Heart right ventricle (tissue), 16 donors: ENCODE data around the gene FAM114A2. TPM values are rescaled to one million over a fixed set of nuclear protein-coding genes. Genes with fewer than 3 reads are reported as not detected.
A peak's percentile ranks its signal among the peaks of the same experiment; 100 is the strongest.

Source experiments
- ATAC-seq, 8 donors: fragments of 200-7000 bp; cut with Tn5 transposase; one replicate each; pipeline ENCODE4 v1.9.1; 2020; ENCODE audit warnings: mild to moderate bottlenecking in 8 of 8, moderate library complexity in 8 of 8, moderate number of reproducible peaks in 1 of 8
- DNase-seq, 2 donors: peaks; one replicate each; pipeline ENCODE4 v3.0.0-alpha.2; 2020
- H3K27ac ChIP-seq, 10 donors: fragments of 200-600 bp; sonication (generic) in 2 of 10; one replicate each; pipeline versions ENCODE4 v1.5.0 to v1.8.0; 2020 to 2022; ENCODE audit warnings: mild to moderate bottlenecking in 3 of 10
- H3K27me3 ChIP-seq, 7 donors: fragments of 200-600 bp; one replicate each; pipeline ENCODE4 v1.8.0; 2021 to 2022; ENCODE audit warnings: mild to moderate bottlenecking in 2 of 7
- H3K36me3 ChIP-seq, 9 donors: fragments of 200-600 bp; sonication (generic) in 1 of 9; one replicate each; pipeline versions ENCODE4 v1.5.0 to v1.8.0; 2020 to 2022; ENCODE audit warnings: mild to moderate bottlenecking in 2 of 9
- H3K4me1 ChIP-seq, 9 donors: fragments of 200-600 bp; sonication (generic) in 1 of 9; one replicate each; pipeline versions ENCODE4 v1.5.0 to v1.8.0; 2020 to 2022; ENCODE audit warnings: mild to moderate bottlenecking in 4 of 9
- H3K4me3 ChIP-seq, 10 donors: fragments of 200-600 bp; sonication (generic) in 2 of 10; one replicate each; pipeline versions ENCODE4 v1.5.0 to v1.8.0; 2020 to 2022; ENCODE audit warnings: mild to moderate bottlenecking in 7 of 10, moderate library complexity in 2 of 10
- H3K9me3 ChIP-seq, 11 donors: fragments of 200-600 bp in 10 of 11; sonication (generic) in 2 of 11; one replicate each; pipeline versions ENCODE4 v1.5.0 to v1.8.0; 2013 to 2022; ENCODE audit warnings: mild to moderate bottlenecking in 2 of 11, control low read depth in 1 of 11, moderate library complexity in 1 of 11
- WGBS, 2 donors: extraction: QIAGEN DNeasy Blood & Tissue Kit; methylation state at CpG; one replicate each; pipeline ENCODE4 v1.1.7; 2013; ENCODE audit warnings: inconsistent platforms in 1 of 2; 5-methylcytosine and 5-hydroxymethylcytosine counted together
- intact Hi-C, 10 donors: fragments of 100-400 bp; cut with DNase I; formaldehyde crosslinking; loops; one replicate each; pipeline versions ENCODE4 v1.11.1 to v1.14.2; 2022
- polyA plus RNA-seq, 2 donors: library from polyadenylated mRNA; stranded (reverse); fragments of 200-250 nt; gene quantifications; one replicate each; pipeline ENCODE4 v1.2.3, GENCODE V29; 2013
- total RNA-seq, 10 donors: library from RNA; stranded (reverse); fragmentation: NEBNext Ultra II Directional in 3 of 10; extraction: Animal tissue kit (Norgen Biotek cat#: 25700) in 3 of 10; gene quantifications; one replicate each; pipeline versions ENCODE4 v1.2.1 to v1.2.4, GENCODE V29; 2021 to 2023
- TF ChIP-seq, protein P1 (sequence below), 9 donors: fragments of 200-600 bp; sonication (generic) in 2 of 9; IDR thresholded peaks; one replicate each; pipeline versions ENCODE4 v1.5.0 to v1.8.0; 2021 to 2022; ENCODE audit warnings: antibody characterized with exemption in 9 of 9, mild to moderate bottlenecking in 5 of 9, moderate library complexity in 1 of 9
- donor health status: Arrhythmogenic right ventricular cardiomyopathy.
- donor health status: ischemic (EF 13 %, LVEDD 7.1; RV severe dilation, severe dysfunction).
- donor health status: healthy with polysubstance abuse.
- donor health status: DM: no; HTN: yes; CAD: no.
- donor health status: DM: no; HTN: no; CAD: no.
- donor health status: ischemic (EF 25% LVEDD 6.9; RV normal size, moderate dysfunction).
- donor health status: ischemic (EF 25% LVEDD 5.7; RV mildly dilated, moderate dysfunction).
- donor health status: healthy.
- donor health status: DM: yes; HTN: yes; CAD: no.
- donor health status: Ischemic cardiomyopathy.
- donor health status: ischemic (EF 35%, LVEDD 5.7; RV mildly dilated, moderate dysfunction).
- donor health status: nonischemic (EF 11% LVEDD 7.7; RV severe dilation, severe dysfunction).
- donor health status: DM: yes; HTN: yes; CAD: no.
- donor health status: PGD.
- donor health status: ischemic (EF 29% LVEDD 5.4; RV normal size, mild dysfunction).
- donor health status: nonischemic (EF 23%, LVEDD 6.1; RV moderate dilation, normal function).

The FAM114A2 gene
- total and polyA plus RNA-seq, 12 donors, result 7.8 to 47.5 (median 35.4) TPM

DNA sequence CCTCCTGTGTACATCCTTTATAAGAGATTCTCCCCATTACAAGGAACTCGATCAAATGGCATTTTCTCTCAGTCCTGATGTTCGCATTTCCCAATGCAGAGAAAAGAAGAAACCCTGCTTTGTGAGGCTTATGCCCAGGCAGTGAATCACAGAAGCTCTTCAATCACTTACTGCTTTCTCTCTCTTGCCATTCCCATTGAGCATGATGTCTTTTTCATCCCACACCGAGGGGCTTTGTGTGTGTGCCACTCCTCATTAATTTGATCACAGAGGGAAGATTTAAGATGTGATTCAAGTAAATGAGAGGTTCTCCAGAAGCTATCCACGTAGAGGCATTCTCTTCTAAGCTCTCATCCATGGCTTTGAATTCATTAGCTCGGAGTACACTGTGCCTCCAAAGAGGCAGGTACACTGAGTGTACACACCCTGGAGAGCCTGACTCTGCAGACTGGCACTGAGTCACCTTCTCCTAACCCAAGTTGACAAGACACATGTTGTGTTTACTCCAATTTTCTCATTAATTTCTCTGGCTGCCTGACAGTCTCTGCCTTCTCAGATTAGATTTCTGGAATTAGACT lies 45.4 kb upstream of the FAM114A2 start:
- Histone ChIP-seq H3K4me1 (peaks cover 0 to 23% (median 18%) of the 10 kb centered on the region in 9 donors), H3K36me3 (no peaks in the 10 kb centered on the region), H3K27me3 (no peaks in the 10 kb centered on the region), H3K4me3 (no peak overlapping the region), H3K9me3 (no peaks in the 10 kb centered on the region), H3K27ac (no peak overlapping the region)
- ATAC-seq (no peak), DNase-seq (no peak)
- TF ChIP-seq, protein P1, sequence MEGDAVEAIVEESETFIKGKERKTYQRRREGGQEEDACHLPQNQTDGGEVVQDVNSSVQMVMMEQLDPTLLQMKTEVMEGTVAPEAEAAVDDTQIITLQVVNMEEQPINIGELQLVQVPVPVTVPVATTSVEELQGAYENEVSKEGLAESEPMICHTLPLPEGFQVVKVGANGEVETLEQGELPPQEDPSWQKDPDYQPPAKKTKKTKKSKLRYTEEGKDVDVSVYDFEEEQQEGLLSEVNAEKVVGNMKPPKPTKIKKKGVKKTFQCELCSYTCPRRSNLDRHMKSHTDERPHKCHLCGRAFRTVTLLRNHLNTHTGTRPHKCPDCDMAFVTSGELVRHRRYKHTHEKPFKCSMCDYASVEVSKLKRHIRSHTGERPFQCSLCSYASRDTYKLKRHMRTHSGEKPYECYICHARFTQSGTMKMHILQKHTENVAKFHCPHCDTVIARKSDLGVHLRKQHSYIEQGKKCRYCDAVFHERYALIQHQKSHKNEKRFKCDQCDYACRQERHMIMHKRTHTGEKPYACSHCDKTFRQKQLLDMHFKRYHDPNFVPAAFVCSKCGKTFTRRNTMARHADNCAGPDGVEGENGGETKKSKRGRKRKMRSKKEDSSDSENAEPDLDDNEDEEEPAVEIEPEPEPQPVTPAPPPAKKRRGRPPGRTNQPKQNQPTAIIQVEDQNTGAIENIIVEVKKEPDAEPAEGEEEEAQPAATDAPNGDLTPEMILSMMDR (IDR thresholded peaks at IDR 0.05), result no peak
- 94 to 97% methylated on average over 5 of the region's 5 CpGs for WGBS, 2 donors
- intact Hi-C loops, result loop anchor here in 1 of 10 donors (10.0 kb wide), 1 partner anchor 61 kb away; no protein-coding TSS in a partner anchor

DNA sequence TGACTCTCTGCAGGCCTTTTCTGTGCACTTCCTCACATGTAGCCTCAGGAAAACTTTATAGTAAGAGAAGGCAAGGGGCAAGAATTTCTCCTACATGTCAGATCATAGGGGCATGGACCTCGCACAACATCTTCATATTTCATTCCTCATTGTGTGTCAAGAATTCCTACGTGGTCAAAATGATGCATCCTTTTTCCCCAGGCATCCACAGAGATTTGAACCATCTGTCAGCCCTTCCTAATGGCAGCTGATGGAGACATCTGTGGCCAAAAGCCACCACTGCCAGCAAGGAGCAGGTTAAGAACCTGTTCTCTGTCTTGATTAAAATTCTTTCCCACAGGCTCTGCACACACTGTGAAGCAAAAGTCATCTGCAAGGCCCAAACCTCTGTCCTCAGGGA lies 42.5 kb upstream of the FAM114A2 start:
- no peaks in the 10 kb centered on the region for H3K36me3 ChIP-seq
- DNase-seq (no peak), ATAC-seq (no peak)
- H3K27ac ChIP-seq, result no peak overlapping the region
- TF ChIP-seq, protein P1 (IDR thresholded peaks at IDR 0.05), result no peak
- 82 to 95% methylated on average over 2 of the region's 2 CpGs for WGBS, 2 donors
- H3K4me1 ChIP-seq, result peaks cover 7 to 28% (median 25%) of the 10 kb centered on the region in 9 donors
- intact Hi-C loops, result loop anchor here in 1 of 10 donors (10.0 kb wide), 1 partner anchor 64 kb away; no protein-coding TSS in a partner anchor
- no peaks in the 10 kb centered on the region for H3K27me3 ChIP-seq
- H3K4me3 ChIP-seq, result no peak overlapping the region
- H3K9me3 ChIP-seq, result no peaks in the 10 kb centered on the region

DNA sequence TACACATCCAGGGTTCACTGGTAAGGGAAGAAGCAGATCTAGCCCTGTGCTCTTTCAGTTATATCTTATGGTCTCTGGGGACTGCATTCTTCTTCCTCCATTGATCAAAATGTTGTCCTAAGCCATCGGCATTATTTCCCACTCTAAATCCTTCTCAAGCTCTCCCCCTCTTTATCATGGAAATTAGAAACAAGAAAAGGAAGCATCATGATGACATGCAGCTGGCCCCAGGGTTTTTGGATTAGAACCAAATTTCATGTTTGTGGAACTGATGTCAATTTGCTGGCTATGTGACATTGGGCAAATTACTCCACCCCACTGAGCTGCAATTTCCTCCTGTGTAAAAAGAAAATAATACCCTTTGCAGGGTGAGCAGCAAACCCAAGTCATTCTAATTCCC lies 39.6 kb upstream of the FAM114A2 start:
- ATAC-seq, result peak in 1 of 8 donors; percentile 44
- intact Hi-C loops, result loop anchor here in 1 of 10 donors (5.0 kb wide), 1 partner anchor 324 kb away; no protein-coding TSS in a partner anchor
- TF ChIP-seq, protein P1 (IDR thresholded peaks at IDR 0.05), result no peak
- H3K36me3 ChIP-seq, result no peaks in the 10 kb centered on the region
- no peak for DNase-seq
- H3K4me1 ChIP-seq, result peaks cover 7 to 37% (median 21%) of the 10 kb centered on the region in 9 donors
- no peaks in the 10 kb centered on the region for H3K9me3 ChIP-seq
- no peak overlapping the region for H3K4me3 ChIP-seq
- 27 to 48% methylated on average over 1 of the region's 1 CpG for WGBS, 2 donors
- H3K27ac ChIP-seq, result no peak overlapping the region
- H3K27me3 ChIP-seq, result no peaks in the 10 kb centered on the region

DNA sequence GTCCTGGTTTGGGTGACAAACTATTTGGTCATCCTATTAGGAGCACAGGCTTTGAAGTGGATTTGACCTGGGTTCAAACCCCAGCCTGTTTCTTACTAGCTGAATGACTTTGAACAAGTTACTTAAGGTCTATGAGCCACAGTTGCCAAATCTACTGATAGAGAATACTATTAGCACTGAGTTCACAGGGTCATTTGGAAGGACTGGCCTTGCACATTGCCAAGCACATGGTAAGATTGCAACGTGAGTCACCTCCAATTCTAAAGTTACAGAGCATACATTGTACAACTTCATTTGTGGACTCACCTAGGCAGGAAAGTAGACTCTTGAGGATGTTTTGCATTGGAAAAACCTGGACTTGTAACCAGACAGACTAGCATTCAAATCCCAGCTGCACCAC lies 39.0 kb upstream of the FAM114A2 start:
- peaks cover 7 to 38% (median 23%) of the 10 kb centered on the region in 9 donors for H3K4me1 ChIP-seq
- TF ChIP-seq, protein P1 (IDR thresholded peaks at IDR 0.05), result no peak
- H3K27ac ChIP-seq, result peak overlapping the region in 1 of 10 donors; percentile 2
- WGBS, 2 donors, result 7 to 17% methylated on average over 1 of the region's 1 CpG
- ATAC-seq (peak; percentile 46 to 94 (median 84)), DNase-seq (peak in 1 of 2 donors; percentile 26)
- no peak overlapping the region for H3K4me3 ChIP-seq
- H3K27me3 ChIP-seq, result no peaks in the 10 kb centered on the region
- intact Hi-C loops, result loop anchor here in 1 of 10 donors (5.0 kb wide), 1 partner anchor 325 kb away; no protein-coding TSS in a partner anchor
- H3K36me3 ChIP-seq, result no peaks in the 10 kb centered on the region
- H3K9me3 ChIP-seq, result no peaks in the 10 kb centered on the region
